ENCODE results near the gene SLFNL1.

DNA sequence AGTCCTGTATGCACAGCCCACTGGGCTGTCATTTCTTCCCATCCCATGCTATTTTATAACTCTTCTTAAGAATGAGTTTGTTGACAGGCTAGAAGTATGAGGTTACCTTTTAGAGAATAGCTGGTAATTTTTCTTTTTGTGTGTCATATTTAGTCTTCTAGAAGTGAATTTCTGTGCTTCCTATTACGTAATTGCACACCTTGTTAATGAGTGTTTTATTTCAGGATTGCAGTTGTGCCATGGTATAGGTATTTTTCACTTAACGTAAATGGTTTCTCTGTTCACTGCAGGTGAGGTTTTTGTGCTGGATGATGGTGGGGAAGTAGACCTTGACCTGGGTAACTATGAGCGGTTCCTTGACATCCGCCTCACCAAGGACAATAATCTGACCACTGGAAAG is 37.0 kb downstream of the SLFNL1 start:
- no peak for TF ChIP-seq POLR2A (IDR thresholded peaks at IDR 0.05; ENCODE audit: low read length)
- TF ChIP-seq HOXB5 (CRISPR knock-in tag; IDR thresholded peaks at IDR 0.05) = no peak
- TF ChIP-seq RAD21 (conservative IDR thresholded peaks at IDR 0.05 in 1 of 2, IDR thresholded peaks at IDR 0.05 in 1 of 2) = no peak
- no peak for TF ChIP-seq SREBF2 (IDR thresholded peaks at IDR 0.05)
- TF ChIP-seq CTCF (IDR thresholded peaks at IDR 0.05) = no peak
- no peak for TF ChIP-seq HEYL (CRISPR knock-in tag; IDR thresholded peaks at IDR 0.05)
